22Rv1 (cell line): ENCODE measurements around the gene HAO1.
"Not testable (repeated sequence)": the region's sequence is repeated elsewhere in the genome, so short reads cannot be mapped to it uniquely, and the experiment has no call there.

Source experiments
- H3K27ac ChIP-seq: fragments of 450-650 bp; 2 replicates; pipeline ENCODE4 v1.5.1; 2017
- ZFX ChIP-seq: fragments of 450-650 bp; IDR thresholded peaks from 2 replicates; pipeline ENCODE4 v1.6.1; 2017; ENCODE audit warnings: antibody characterized with exemption, borderline replicate concordance
- TF ChIP-seq, protein P1 (sequence below): fragments of 450-650 bp; IDR thresholded peaks from 2 replicates; pipeline ENCODE4 v1.5.1; 2017; ENCODE audit warnings: mild to moderate bottlenecking

Gene HAO1

DNA sequence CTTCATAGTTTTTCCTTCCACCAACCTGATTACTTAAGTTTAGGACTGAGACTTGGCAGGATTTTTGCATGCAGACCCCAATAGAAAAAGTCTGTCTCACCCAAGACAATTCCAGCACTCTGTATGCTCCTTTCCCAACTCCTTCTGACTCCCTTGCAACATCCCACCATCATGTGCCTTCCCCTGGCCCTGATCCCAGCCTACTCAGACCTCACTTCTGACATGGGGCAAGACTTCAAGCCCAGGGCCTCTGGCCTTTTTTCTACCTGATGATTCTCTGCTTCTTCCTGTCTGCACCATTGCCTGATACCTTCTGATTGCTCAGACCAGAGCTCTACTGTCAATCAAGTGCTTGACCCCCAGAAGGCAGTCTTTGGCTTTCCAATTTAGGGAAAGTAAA is 96.6 kb downstream of the HAO1 start:
- TF ChIP-seq, protein P1, sequence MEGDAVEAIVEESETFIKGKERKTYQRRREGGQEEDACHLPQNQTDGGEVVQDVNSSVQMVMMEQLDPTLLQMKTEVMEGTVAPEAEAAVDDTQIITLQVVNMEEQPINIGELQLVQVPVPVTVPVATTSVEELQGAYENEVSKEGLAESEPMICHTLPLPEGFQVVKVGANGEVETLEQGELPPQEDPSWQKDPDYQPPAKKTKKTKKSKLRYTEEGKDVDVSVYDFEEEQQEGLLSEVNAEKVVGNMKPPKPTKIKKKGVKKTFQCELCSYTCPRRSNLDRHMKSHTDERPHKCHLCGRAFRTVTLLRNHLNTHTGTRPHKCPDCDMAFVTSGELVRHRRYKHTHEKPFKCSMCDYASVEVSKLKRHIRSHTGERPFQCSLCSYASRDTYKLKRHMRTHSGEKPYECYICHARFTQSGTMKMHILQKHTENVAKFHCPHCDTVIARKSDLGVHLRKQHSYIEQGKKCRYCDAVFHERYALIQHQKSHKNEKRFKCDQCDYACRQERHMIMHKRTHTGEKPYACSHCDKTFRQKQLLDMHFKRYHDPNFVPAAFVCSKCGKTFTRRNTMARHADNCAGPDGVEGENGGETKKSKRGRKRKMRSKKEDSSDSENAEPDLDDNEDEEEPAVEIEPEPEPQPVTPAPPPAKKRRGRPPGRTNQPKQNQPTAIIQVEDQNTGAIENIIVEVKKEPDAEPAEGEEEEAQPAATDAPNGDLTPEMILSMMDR: no peak
- TF ChIP-seq ZFX: no peak
- no peak overlapping the region for H3K27ac ChIP-seq

DNA sequence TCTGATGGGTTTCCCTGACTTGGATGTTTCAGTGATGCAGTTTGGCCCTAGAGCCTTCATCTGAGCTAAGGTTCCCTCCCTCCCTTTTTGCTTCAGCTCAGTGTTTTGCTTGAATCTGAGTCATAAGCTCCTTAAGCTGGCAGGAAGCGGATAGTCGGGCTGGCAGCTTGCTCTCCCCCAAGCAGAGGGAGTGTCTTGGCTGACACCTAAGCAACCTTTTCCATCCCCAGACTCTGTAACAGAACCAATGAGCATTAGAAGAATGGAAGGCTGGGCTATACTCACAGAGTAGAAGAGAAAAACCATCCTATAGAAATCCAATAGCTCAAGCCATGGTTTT is 98.3 kb downstream of the HAO1 start:
- H3K27ac ChIP-seq: no peak overlapping the region
- TF ChIP-seq ZFX: no peak
- TF ChIP-seq, protein P1: no peak

DNA sequence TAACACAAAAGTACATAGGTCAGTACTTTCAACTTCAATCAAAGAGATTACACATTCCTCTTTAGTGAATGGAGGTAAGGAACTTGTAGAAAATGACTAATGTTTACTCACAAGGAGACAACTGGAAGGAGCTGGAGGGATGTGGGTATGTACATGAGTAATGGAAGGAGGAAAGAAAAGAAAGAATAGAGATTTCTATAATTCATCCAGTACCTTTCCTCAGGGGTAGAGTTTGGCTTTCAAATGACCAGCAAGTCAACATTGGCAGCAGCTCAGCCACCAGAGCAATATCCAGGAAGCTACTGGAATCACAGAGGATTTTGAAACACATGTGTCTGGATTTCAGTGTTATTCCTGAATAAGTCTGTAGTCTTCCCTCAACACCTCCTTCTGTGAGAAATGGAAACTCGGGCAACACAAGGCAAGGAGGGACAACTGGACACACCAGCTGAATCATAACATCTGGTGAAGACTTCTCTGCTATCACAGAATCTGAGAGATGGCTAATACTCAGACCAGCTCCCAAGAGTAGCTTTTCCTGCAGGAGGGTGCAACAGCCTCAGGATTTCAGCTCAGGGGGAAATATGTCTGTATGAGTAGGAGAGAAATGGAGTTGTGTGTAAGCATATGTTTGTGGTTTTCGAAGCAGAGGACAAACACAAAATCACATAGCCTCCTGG is 98.8 kb downstream of the HAO1 start:
- H3K27ac ChIP-seq: no peak overlapping the region
- TF ChIP-seq, protein P1: no peak
- TF ChIP-seq ZFX: no peak

GRCh38 chr20:7836076-7836475 is 104.2 kb downstream of the HAO1 start:
- no peak for TF ChIP-seq ZFX
- TF ChIP-seq, protein P1: no peak
- no peak overlapping the region for H3K27ac ChIP-seq

GRCh38 chr20:7834441-7834840 is 105.8 kb downstream of the HAO1 start:
- not testable (repeated sequence) for H3K27ac ChIP-seq
